WTC11 (cell line): Measurements from ENCODE around the gene SLC27A5. TPM values are rescaled to one million over a fixed set of nuclear protein-coding genes. Genes with fewer than 3 reads are reported as not detected.
A peak's percentile ranks its signal among the peaks of the same experiment; 100 is the strongest.

Experiments
- ATF3 ChIP-seq: sonication (generic); formaldehyde crosslinking; conservative IDR thresholded peaks from 2 replicates; pipeline ENCODE4 v1.8.1; 2022; ENCODE audit warnings: mild to moderate bottlenecking, missing genetic modification reagents
- ATF6 ChIP-seq: sonication (generic); formaldehyde crosslinking; IDR thresholded peaks from 2 replicates; pipeline ENCODE4 v1.8.1; 2023; ENCODE audit warnings: mild to moderate bottlenecking, missing genetic modification reagents
- E2F4 ChIP-seq: sonication (generic); formaldehyde crosslinking; IDR thresholded peaks from 2 replicates; pipeline ENCODE4 v1.8.1; 2022; ENCODE audit warnings: low read depth, mild to moderate bottlenecking, moderate library complexity, missing genetic modification reagents, borderline replicate concordance
- E2F5 ChIP-seq: sonication (generic); formaldehyde crosslinking; IDR thresholded peaks from 2 replicates; pipeline ENCODE4 v1.8.1; 2022; ENCODE audit warnings: mild to moderate bottlenecking, moderate library complexity, missing genetic modification reagents
- ERG ChIP-seq: fragments of 250-450 bp; sonication (Bioruptor Pico); IDR thresholded peaks from 2 replicates; pipeline ENCODE4 v1.8.0; 2021; ENCODE audit warnings: mild to moderate bottlenecking
- FOXJ3 ChIP-seq: sonication (generic); formaldehyde crosslinking; IDR thresholded peaks from 2 replicates; pipeline ENCODE4 v1.9.0; 2021; ENCODE audit warnings: missing genetic modification reagents, mild to moderate bottlenecking, borderline replicate concordance
- FOXP4 ChIP-seq: sonication (generic); formaldehyde crosslinking; IDR thresholded peaks from 2 replicates; pipeline ENCODE4 v1.8.0; 2022; ENCODE audit warnings: mild to moderate bottlenecking, missing genetic modification reagents
- GRHL2 ChIP-seq: fragments of 250-450 bp; sonication (Bioruptor Pico); IDR thresholded peaks from 2 replicates; pipeline ENCODE4 v1.8.0; 2022; ENCODE audit warnings: mild to moderate bottlenecking, moderate library complexity; ENCODE audit not compliant: insufficient replicate concordance, severe bottlenecking
- GTF2I ChIP-seq: fragments of 250-450 bp; sonication (Bioruptor Pico); conservative IDR thresholded peaks from 2 replicates; pipeline ENCODE4 v1.4.0; 2021; ENCODE audit warnings: mild to moderate bottlenecking
- HMGXB4 ChIP-seq: sonication (generic); formaldehyde crosslinking; IDR thresholded peaks from 2 replicates; pipeline ENCODE4 v1.8.1; 2023; ENCODE audit warnings: mild to moderate bottlenecking, moderate library complexity, missing genetic modification reagents
- JAZF1 ChIP-seq: fragments of 250-450 bp; sonication (Bioruptor Pico); IDR thresholded peaks from 2 replicates; pipeline ENCODE4 v1.9.0; 2021; ENCODE audit warnings: moderate library complexity, mild to moderate bottlenecking, inconsistent platforms
- KAT7 ChIP-seq: sonication (generic); formaldehyde crosslinking; IDR thresholded peaks from 2 replicates; pipeline ENCODE4 v1.8.1; 2023; ENCODE audit warnings: missing genetic modification reagents, mild to moderate bottlenecking, borderline replicate concordance
- NFE2L1 ChIP-seq: sonication (generic); formaldehyde crosslinking; IDR thresholded peaks from 2 replicates; pipeline ENCODE4 v1.8.1; 2023; ENCODE audit warnings: missing genetic modification reagents
- PREB ChIP-seq: sonication (generic); formaldehyde crosslinking; IDR thresholded peaks from 2 replicates; pipeline ENCODE4 v1.8.1; 2022; ENCODE audit warnings: mild to moderate bottlenecking, missing genetic modification reagents, moderate library complexity, borderline replicate concordance
- PRRX2 ChIP-seq: fragments of 250-450 bp; sonication (Bioruptor Pico); IDR thresholded peaks from 2 replicates; pipeline ENCODE4 v1.8.0; 2021; ENCODE audit warnings: mild to moderate bottlenecking
- SMAD4 ChIP-seq: sonication (generic); formaldehyde crosslinking; IDR thresholded peaks from 2 replicates; pipeline ENCODE4 v1.8.0; 2022; ENCODE audit warnings: mild to moderate bottlenecking, missing genetic modification reagents
- ZNF219 ChIP-seq: sonication (generic); formaldehyde crosslinking; IDR thresholded peaks from 2 replicates; pipeline ENCODE4 v1.8.0; 2023; ENCODE audit warnings: missing genetic modification reagents, mild to moderate bottlenecking, borderline replicate concordance
- ZNF232 ChIP-seq: sonication (generic); formaldehyde crosslinking; IDR thresholded peaks from 2 replicates; pipeline ENCODE4 v1.8.0; 2022; ENCODE audit warnings: mild to moderate bottlenecking, missing genetic modification reagents
- ZNF532 ChIP-seq: fragments of 250-450 bp; sonication (Bioruptor Pico); IDR thresholded peaks from 2 replicates; pipeline ENCODE4 v1.9.0; 2021; ENCODE audit warnings: mild to moderate bottlenecking, borderline replicate concordance
- ZSCAN18 ChIP-seq: fragments of 250-450 bp; sonication (Bioruptor Pico); IDR thresholded peaks from 2 replicates; pipeline ENCODE4 v2.1.2; 2022; ENCODE audit warnings: mild to moderate bottlenecking, moderate library complexity
- total RNA-seq: library from RNA; stranded (reverse); gene quantifications from 3 replicates; pipeline ENCODE4 v1.2.3, GENCODE V29; 2021

The SLC27A5 gene
- total RNA-seq, 1 experiment from 2014 or later: 21.9 TPM

- no peak for TF ChIP-seq FOXJ3 (CRISPR knock-in tag)
- TF ChIP-seq E2F4: no peak; the same call in 1 of the 2 replicates
- no peak for TF ChIP-seq ATF6 (CRISPR knock-in tag)
- no peak; the same call in 1 of the 2 replicates for TF ChIP-seq PRRX2 (CRISPR knock-in tag)
- no peak for TF ChIP-seq ERG (CRISPR knock-in tag)
- no peak for TF ChIP-seq KAT7 (CRISPR knock-in tag)
- 0 out of 2 replicates have a peak, but pooled peaks have one; percentile 91 for TF ChIP-seq ZNF219 (CRISPR knock-in tag)
- no peak for TF ChIP-seq GRHL2
- TF ChIP-seq HMGXB4 (CRISPR knock-in tag): 0 out of 2 replicates have a peak, but pooled peaks have one; percentile 3
- no peak for TF ChIP-seq ZNF532 (CRISPR knock-in tag)
- no peak for TF ChIP-seq GTF2I (CRISPR knock-in tag)
- no peak for TF ChIP-seq ATF3 (CRISPR knock-in tag)
- TF ChIP-seq E2F5: no peak
- TF ChIP-seq JAZF1: no peak
- peak; percentile 75 for TF ChIP-seq FOXP4 (CRISPR knock-in tag)
- TF ChIP-seq PREB (CRISPR knock-in tag): no peak
- TF ChIP-seq ZNF232 (CRISPR knock-in tag): no peak; the same call in 1 of the 2 replicates
- TF ChIP-seq SMAD4: no peak
- no peak for TF ChIP-seq NFE2L1 (CRISPR knock-in tag)
- TF ChIP-seq ZSCAN18: no peak
These were observed 47.6 kb upstream of the SLC27A5 start (continued) for GRCh38 chr19:58559275-58560006.
